Measurements from ENCODE around the gene GGCX. TPM values are rescaled to one million over a fixed set of nuclear protein-coding genes. Genes with fewer than 3 reads are reported as not detected.

Gene GGCX
- total and polyA plus RNA-seq, 2 of the 13 experiments (the other 11 are each of a cell fraction or from before 2014, with no cell fraction given): 72.5 to 103 TPM

- peak; percentile 71 for TF ChIP-seq FOSL2 (CRISPR knock-in tag; IDR thresholded peaks at IDR 0.05)
- peak; percentile 68; the same call in 1 of the 2 replicates for TF ChIP-seq E2F2 (CRISPR knock-in tag; IDR thresholded peaks at IDR 0.05; ENCODE audit: borderline replicate concordance)
- TF ChIP-seq MYPOP (CRISPR knock-in tag; IDR thresholded peaks at IDR 0.05): peak; percentile 74
- TF ChIP-seq SPEN (CRISPR knock-in tag; IDR thresholded peaks at IDR 0.05; ENCODE audit: low read depth): peak; percentile 94
- no peak for TF ChIP-seq ATRX (CRISPR knock-in tag; IDR thresholded peaks at IDR 0.05; ENCODE audit: borderline replicate concordance)
- TF ChIP-seq ZNF670 (CRISPR knock-in tag; IDR thresholded peaks at IDR 0.05; ENCODE audit: borderline replicate concordance): no peak
- peak; percentile 77 for TF ChIP-seq SRY (CRISPR knock-in tag; IDR thresholded peaks at IDR 0.05)
- no peak; the same call in none of the 2 replicates for TF ChIP-seq CCDC6 (CRISPR knock-in tag; IDR thresholded peaks at IDR 0.05)
- TF ChIP-seq ZIK1 (CRISPR knock-in tag; IDR thresholded peaks at IDR 0.05; ENCODE audit: borderline replicate concordance, low read depth): no peak; the same call in 1 of the 2 replicates
- TF ChIP-seq ZNF724P (CRISPR knock-in tag; IDR thresholded peaks at IDR 0.05; ENCODE audit: borderline replicate concordance): 0 out of 2 replicates have a peak, but pooled peaks have one; percentile 64
- TF ChIP-seq PCBP1 (IDR thresholded peaks at IDR 0.05; ENCODE audit: borderline replicate concordance, low read depth, low read length): no peak
- TF ChIP-seq ZNF180 (CRISPR knock-in tag; IDR thresholded peaks at IDR 0.05; ENCODE audit: borderline replicate concordance, low read depth): no peak
- peak; percentile 69 for TF ChIP-seq ZNF883 (CRISPR knock-in tag; IDR thresholded peaks at IDR 0.05; ENCODE audit: not compliant biosample characterization)
- TF ChIP-seq MAX (IDR thresholded peaks at IDR 0.05): peak; percentile 96
- TF ChIP-seq ZHX2 (IDR thresholded peaks at IDR 0.05; ENCODE audit: low read depth): no peak
- no peak; the same call in 1 of the 2 replicates for TF ChIP-seq ZHX2 (CRISPR knock-in tag; IDR thresholded peaks at IDR 0.05; ENCODE audit: borderline replicate concordance)
- peak; percentile 93 for TF ChIP-seq ZNF564 (CRISPR knock-in tag; IDR thresholded peaks at IDR 0.05)
- no peak for TF ChIP-seq RORA (CRISPR knock-in tag; IDR thresholded peaks at IDR 0.05)
- no peak for TF ChIP-seq TBX3 (IDR thresholded peaks at IDR 0.05; ENCODE audit: borderline replicate concordance)
- peak; percentile 40; the same call in 1 of the 2 replicates for TF ChIP-seq ZNF367 (CRISPR knock-in tag; IDR thresholded peaks at IDR 0.05; ENCODE audit: borderline replicate concordance)
Observed at GRCh38 chr2:85584354-85584856, 23.1 kb upstream of the GGCX start, which contains the start of gene VAMP5 (continued).

Measured in HepG2 (cell line).